Cardiac fibroblast (primary cell): ENCODE measurements around the gene KCNIP4.

Experiments
- DNase-seq, 2 donors: peaks; one replicate each; pipeline versions ENCODE4 v3.0.0 to v3.0.0-alpha.2; 2010; ENCODE audit warnings: low read depth in 2 of 2
- H3K4me3 ChIP-seq, 2 donors: replicated peaks in 1 of 2; 1 replicate in 1 of 2; 2 replicates in 1 of 2; pipeline ENCODE4 v1.5.1; 2011; ENCODE audit warnings: low read depth in 2 of 2, low read length in 2 of 2, mild to moderate bottlenecking in 2 of 2, moderate library complexity in 1 of 2
- CTCF ChIP-seq: IDR thresholded peaks from one replicate; pipeline ENCODE4 v1.5.1; 2011; ENCODE audit warnings: low read depth, mild to moderate bottlenecking, low read length, inconsistent platforms

The KCNIP4 gene

DNA sequence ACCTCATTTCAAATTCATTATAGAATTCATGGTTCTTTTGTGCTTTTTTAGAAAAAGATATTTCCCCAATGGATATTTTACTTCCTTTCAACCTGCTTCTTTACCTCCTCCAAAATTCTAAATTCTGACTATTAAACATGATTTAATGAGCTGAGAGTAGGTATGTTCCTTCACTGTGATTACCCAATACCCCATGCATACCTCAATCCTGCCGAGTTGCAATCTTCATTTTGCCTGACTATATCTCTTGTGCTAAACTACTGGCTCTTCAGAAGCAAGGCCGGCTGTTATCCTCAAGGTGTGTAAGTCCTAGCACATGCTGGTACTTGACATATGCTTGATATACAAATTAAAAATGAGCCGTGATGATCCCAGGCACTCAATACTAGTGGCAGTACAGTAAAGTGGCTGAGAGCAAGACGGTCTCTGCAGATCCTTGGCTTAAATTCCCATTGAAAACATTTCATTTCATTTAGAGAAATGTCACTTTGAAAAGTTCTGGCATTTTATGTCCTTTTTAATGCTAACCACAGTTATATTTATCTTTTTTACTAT, 320.4 kb downstream of the KCNIP4 start:
- no peak overlapping the region for H3K4me3 ChIP-seq
- no peak for DNase-seq
- TF ChIP-seq CTCF: no peak

GRCh38 chr4:21625447-21625846, 323.1 kb downstream of the KCNIP4 start:
- no peak for DNase-seq
- TF ChIP-seq CTCF: no peak
- H3K4me3 ChIP-seq: no peak overlapping the region

DNA sequence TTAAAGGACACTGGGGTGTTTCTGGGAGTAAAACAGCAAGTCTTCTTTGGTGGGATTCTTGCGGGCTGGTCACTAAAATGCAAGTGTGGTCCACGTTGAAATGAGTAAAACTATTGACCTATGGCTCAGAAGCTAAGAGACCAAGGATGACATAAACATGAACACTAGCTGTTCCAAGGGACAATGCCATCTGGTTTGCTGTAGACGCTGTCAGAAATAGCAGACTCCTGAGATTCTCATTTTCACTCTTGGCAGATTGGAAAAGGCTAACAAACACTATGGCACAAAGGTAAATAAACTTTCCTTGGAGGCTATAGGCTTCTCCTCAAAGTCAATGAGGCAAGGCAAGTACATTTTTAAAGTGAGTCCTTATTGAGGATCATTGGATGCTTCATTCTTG, 343.6 kb downstream of the KCNIP4 start:
- H3K4me3 ChIP-seq: no peak overlapping the region
- DNase-seq: no peak
- TF ChIP-seq CTCF: no peak

GRCh38 chr4:21596521-21596920, 352.1 kb downstream of the KCNIP4 start:
- no peak for DNase-seq
- TF ChIP-seq CTCF: no peak
- H3K4me3 ChIP-seq: no peak overlapping the region

- no peak for DNase-seq
- H3K4me3 ChIP-seq: no peak overlapping the region
- no peak for TF ChIP-seq CTCF
Observed at GRCh38 chr4:21593671-21594001, 354.9 kb downstream of the KCNIP4 start.

GRCh38 chr4:21592970-21593670, 355.5 kb downstream of the KCNIP4 start:
- no peak overlapping the region for H3K4me3 ChIP-seq
- DNase-seq: peak in 1 of 2 donors; percentile 36
- TF ChIP-seq CTCF: no peak

GRCh38 chr4:21577056-21577455, 371.5 kb downstream of the KCNIP4 start:
- TF ChIP-seq CTCF: no peak
- H3K4me3 ChIP-seq: no peak overlapping the region
- DNase-seq: no peak
